Measurements from ENCODE around the gene UBALD1. TPM values are rescaled to one million over a fixed set of nuclear protein-coding genes. Genes with fewer than 3 reads are reported as not detected.

UBALD1 gene
- total RNA-seq, 2 donors from 2014 or later: 46.8 to 49.6 TPM

DNA sequence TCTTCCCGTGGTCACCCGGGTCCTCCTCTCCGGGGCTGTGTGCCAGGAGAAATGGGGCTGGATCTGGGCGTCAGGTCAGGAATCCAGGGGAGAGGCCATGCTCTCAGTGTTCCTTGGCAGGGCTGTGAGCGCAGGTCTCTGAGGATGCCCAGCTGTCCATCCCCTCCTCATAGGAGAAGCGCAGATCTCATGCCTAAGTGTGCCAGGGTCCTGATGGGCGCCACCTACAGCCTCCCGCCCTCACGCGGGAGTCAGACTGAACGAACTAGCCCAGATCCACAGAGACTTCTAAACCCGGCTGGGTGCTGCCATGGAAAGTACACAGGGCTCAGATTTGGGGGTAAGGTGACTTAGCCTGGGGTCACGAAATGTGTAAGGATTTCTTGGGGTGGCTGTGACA is 34.2 kb upstream of the UBALD1 start:
- peaks cover 32% of the 10 kb centered on the region for H3K36me3 Mint-ChIP-seq (ENCODE audit: low read depth)

DNA sequence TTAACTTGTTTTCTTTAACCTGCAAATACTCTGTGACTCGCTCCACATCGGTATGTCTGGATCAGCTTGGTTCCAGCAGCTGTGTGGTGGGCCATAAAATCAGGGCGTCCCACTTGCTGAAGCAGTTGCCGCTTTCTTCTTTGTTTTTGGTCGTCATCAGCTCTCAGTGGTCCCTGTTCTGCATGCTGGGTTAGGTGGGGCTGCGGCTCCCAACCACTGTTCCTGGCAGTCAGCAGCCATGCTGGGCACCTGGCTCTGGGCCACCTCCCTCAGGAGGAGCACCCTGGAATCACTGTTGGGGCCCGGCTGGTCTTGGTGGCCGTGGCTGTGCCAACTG is 32.9 kb upstream of the UBALD1 start:
- no peak overlapping the region for H3K4me3 ChIP-seq (ENCODE audit: low read length)
- no peaks in the 10 kb centered on the region for H3K27me3 Mint-ChIP-seq (ENCODE audit: insufficient read depth)
- no peaks in the 10 kb centered on the region for H3K27me3 ChIP-seq (ENCODE audit: control insufficient read depth, insufficient read depth, low read length, poor library complexity, severe bottlenecking)
- no peaks in the 10 kb centered on the region for H3K4me1 Mint-ChIP-seq
- TF ChIP-seq CTCF (conservative IDR thresholded peaks at IDR 0.05): no peak
- no peak overlapping the region for H3K27ac ChIP-seq (ENCODE audit: low read depth, low read length)
- H3K4me1 ChIP-seq (ENCODE audit: control insufficient read depth, insufficient read depth, low read length): no peaks in the 10 kb centered on the region
- no peaks in the 10 kb centered on the region for H3K9me3 Mint-ChIP-seq
- H3K27ac Mint-ChIP-seq: no peak overlapping the region
- H3K4me3 Mint-ChIP-seq: no peak overlapping the region
- H3K36me3 Mint-ChIP-seq (ENCODE audit: low read depth): peaks cover 29% of the 10 kb centered on the region
- WGBS, 2 experiments (ENCODE audit: insufficient coverage in 1 of 2, insufficient read length in 1 of 2): 97% methylated on average over 6 to 8 of the region's 8 CpGs
- H3K9ac ChIP-seq (ENCODE audit: extremely low read depth, low read length, poor library complexity, severe bottlenecking): no peak overlapping the region
- no peaks in the 10 kb centered on the region for H3K9me3 ChIP-seq (ENCODE audit: control insufficient read depth, low read length)
- H3K36me3 ChIP-seq (ENCODE audit: control insufficient read depth, insufficient read depth, low read length): peaks cover 12% of the 10 kb centered on the region
- no peak for DNase-seq

More for the DNA sequence above, 34.2 kb upstream of the UBALD1 start:
- WGBS, 2 experiments (ENCODE audit: insufficient coverage in 1 of 2, insufficient read length in 1 of 2): 95 to 97% methylated on average over 3 to 13 of the region's 13 CpGs
- no peaks in the 10 kb centered on the region for H3K27me3 Mint-ChIP-seq (ENCODE audit: insufficient read depth)
- Histone ChIP-seq H3K27me3 (ENCODE audit: control insufficient read depth, insufficient read depth, low read length, poor library complexity, severe bottlenecking) (no peaks in the 10 kb centered on the region), H3K36me3 (ENCODE audit: control insufficient read depth, insufficient read depth, low read length) (peaks cover 6% of the 10 kb centered on the region), H3K9ac (ENCODE audit: extremely low read depth, low read length, poor library complexity, severe bottlenecking) (no peak overlapping the region), H3K4me3 (ENCODE audit: low read length) (no peak overlapping the region), H3K4me1 (ENCODE audit: control insufficient read depth, insufficient read depth, low read length) (peaks cover 3% of the 10 kb centered on the region), H3K27ac (ENCODE audit: low read depth, low read length) (no peak overlapping the region), H3K9me3 (ENCODE audit: control insufficient read depth, low read length) (no peaks in the 10 kb centered on the region)
- no peak overlapping the region for H3K4me3 Mint-ChIP-seq
- no peak for TF ChIP-seq CTCF (conservative IDR thresholded peaks at IDR 0.05)
- H3K4me1 Mint-ChIP-seq: peaks cover 8% of the 10 kb centered on the region
- no peak for DNase-seq
- peak overlapping the region; percentile 44 for H3K27ac Mint-ChIP-seq
- H3K9me3 Mint-ChIP-seq: no peaks in the 10 kb centered on the region

DNA sequence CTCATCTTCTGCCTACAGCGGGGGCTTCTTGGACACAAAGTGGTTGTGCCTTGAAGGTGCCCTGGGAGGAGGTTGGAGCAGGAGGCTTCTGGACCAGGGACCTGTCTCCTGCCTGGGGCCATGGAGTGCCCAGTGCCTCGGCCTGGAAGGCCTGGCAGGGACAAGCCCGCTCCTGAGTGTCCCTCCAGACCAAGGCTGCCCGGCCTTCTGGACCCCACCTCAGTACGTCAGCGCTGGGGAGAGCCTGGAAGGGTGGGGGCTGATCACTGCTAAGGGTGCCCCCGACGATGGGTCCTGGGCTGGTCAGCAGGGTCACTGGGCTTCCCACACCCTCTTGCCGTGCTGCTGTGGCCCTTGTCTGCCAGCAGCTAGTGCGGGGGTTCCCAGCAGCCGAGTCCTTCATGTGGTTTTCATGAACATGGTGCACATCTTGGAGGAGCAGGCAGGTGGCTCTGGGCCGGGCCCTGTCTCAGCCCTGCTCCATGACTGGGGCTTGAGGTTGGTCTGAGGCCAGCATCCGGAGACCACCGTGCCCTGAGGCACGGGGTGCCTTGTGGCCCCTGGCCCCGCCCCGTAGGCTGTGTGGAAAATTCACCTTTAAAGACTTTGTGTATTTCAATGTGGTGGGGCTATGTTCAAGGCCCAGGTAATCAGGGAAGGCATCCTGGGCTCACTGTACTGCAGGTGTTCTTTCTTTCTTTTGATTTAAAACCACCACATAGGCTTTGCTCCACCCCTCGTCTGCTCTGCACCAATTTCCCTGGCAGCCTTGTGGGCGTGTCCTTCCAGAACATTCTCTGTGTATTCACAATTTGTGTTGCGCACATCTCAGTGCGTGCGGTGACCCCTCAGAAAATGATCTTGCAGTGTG is 32.3 kb upstream of the UBALD1 start:
- no peaks in the 10 kb centered on the region for H3K4me1 ChIP-seq (ENCODE audit: control insufficient read depth, insufficient read depth, low read length)
- H3K9ac ChIP-seq (ENCODE audit: extremely low read depth, low read length, poor library complexity, severe bottlenecking): no peak overlapping the region
- H3K36me3 ChIP-seq (ENCODE audit: control insufficient read depth, insufficient read depth, low read length): peaks cover 12% of the 10 kb centered on the region
- Mint-ChIP-seq H3K27me3 (ENCODE audit: insufficient read depth) (no peaks in the 10 kb centered on the region), H3K4me1 (no peaks in the 10 kb centered on the region), H3K9me3 (no peaks in the 10 kb centered on the region), H3K4me3 (no peak overlapping the region), H3K36me3 (ENCODE audit: low read depth) (peaks cover 29% of the 10 kb centered on the region), H3K27ac (no peak overlapping the region)
- DNase-seq: no peak
- 95 to 96% methylated on average over 12 to 22 of the region's 22 CpGs for WGBS, 2 experiments (ENCODE audit: insufficient coverage in 1 of 2, insufficient read length in 1 of 2)
- H3K27ac ChIP-seq (ENCODE audit: low read depth, low read length): no peak overlapping the region
- TF ChIP-seq CTCF (conservative IDR thresholded peaks at IDR 0.05): no peak
- H3K4me3 ChIP-seq (ENCODE audit: low read length): no peak overlapping the region
- no peaks in the 10 kb centered on the region for H3K27me3 ChIP-seq (ENCODE audit: control insufficient read depth, insufficient read depth, low read length, poor library complexity, severe bottlenecking)
- no peaks in the 10 kb centered on the region for H3K9me3 ChIP-seq (ENCODE audit: control insufficient read depth, low read length)

Measured in endodermal cell (in vitro differentiated cells).